Caco-2 (cell line): ENCODE data around the gene ZSCAN1. TPM values are rescaled to one million over a fixed set of nuclear protein-coding genes. Genes with fewer than 3 reads are reported as not detected.

Experiments used
- BruUV-seq: library from RNA; stranded (reverse); fragments of 400-500 nt; replicated peaks from 2 replicates; lab custom pipeline; 2021; lab: Mats Ljungman, UMichigan
- CTCF ChIA-PET: fragments of 300-600 bp; sonication (Branson Sonifier 250); formaldehyde crosslinking; loops from one replicate; lab custom pipeline; 2022; ENCODE audit warnings: antibody characterized with exemption; lab: Charles Lee
- POLR2A ChIA-PET: fragments of 300-600 bp; sonication (Branson Sonifier 250); formaldehyde crosslinking; loops from one replicate; lab custom pipeline; 2022; ENCODE audit warnings: antibody characterized with exemption; lab: Charles Lee
- DNase-seq, 2 experiments: peaks; one replicate each; pipeline versions ENCODE4 v3.0.0 to v3.0.0-alpha.2; 2020 to 2022
- H3K27me3 ChIP-seq: replicated peaks from 2 replicates; pipeline ENCODE4 v1.6.0; 2011; ENCODE audit warnings: low read length; ENCODE audit not compliant: control insufficient read depth, insufficient read depth
- H3K36me3 ChIP-seq: 2 replicates; pipeline ENCODE4 v1.5.1; 2011; ENCODE audit warnings: low read length; ENCODE audit not compliant: control insufficient read depth, insufficient read depth
- H3K4me1 ChIP-seq: fragments of 250-450 bp; sonication (Bioruptor Pico); 2 replicates; pipeline ENCODE4 v1.5.1; 2020; ENCODE audit warnings: mild to moderate bottlenecking
- H3K4me3 ChIP-seq: 2 replicates; pipeline ENCODE4 v1.5.1; 2011; ENCODE audit warnings: low read depth, mild to moderate bottlenecking, control low read depth, low read length
- H3K9me3 ChIP-seq: fragments of 250-450 bp; sonication (Bioruptor Pico); 2 replicates; pipeline ENCODE4 v1.5.1; 2020; ENCODE audit warnings: mild to moderate bottlenecking, moderate library complexity
- H3K27ac Mint-ChIP-seq: one replicate; pipeline ENCODE4 v1.8.0; 2022; ENCODE audit warnings: mixed read lengths; ENCODE audit not compliant: unreplicated experiment
- H3K27me3 Mint-ChIP-seq: one replicate; pipeline ENCODE4 v1.8.0; 2022; ENCODE audit warnings: mixed read lengths; ENCODE audit not compliant: insufficient read depth, unreplicated experiment
- H3K36me3 Mint-ChIP-seq: one replicate; pipeline ENCODE4 v1.8.0; 2022; ENCODE audit warnings: mild to moderate bottlenecking, mixed read lengths; ENCODE audit not compliant: insufficient read depth, unreplicated experiment
- H3K4me1 Mint-ChIP-seq: one replicate; pipeline ENCODE4 v1.8.0; 2022; ENCODE audit warnings: low read depth, mixed read lengths; ENCODE audit not compliant: unreplicated experiment
- H3K4me3 Mint-ChIP-seq: one replicate; pipeline ENCODE4 v1.8.0; 2022; ENCODE audit warnings: mild to moderate bottlenecking, moderate library complexity, mixed read lengths; ENCODE audit not compliant: unreplicated experiment
- H3K9me3 Mint-ChIP-seq: one replicate; pipeline ENCODE4 v1.8.0; 2022; ENCODE audit warnings: mixed read lengths; ENCODE audit not compliant: unreplicated experiment
- CTCF ChIP-seq, 2 experiments: fragments of 200-600 bp in 1 of 2; IDR thresholded peaks; 1 replicate in 1 of 2; 2 replicates in 1 of 2; pipeline versions ENCODE4 v1.5.1 to v1.8.0; 2011 to 2022; ENCODE audit warnings: antibody characterized with exemption in 1 of 2, control low read depth in 1 of 2, inconsistent platforms in 1 of 2, low read depth in 1 of 2, low read length in 1 of 2, mild to moderate bottlenecking in 1 of 2, moderate library complexity in 1 of 2; ENCODE audit not compliant: insufficient read depth in 1 of 2, severe bottlenecking in 1 of 2, unreplicated experiment in 1 of 2
- intact Hi-C: fragments of 100-400 bp; cut with micrococcal nuclease; formaldehyde crosslinking; loops from one replicate; pipeline ENCODE4 v1.10.0; 2022; ENCODE audit not compliant: unreplicated experiment
- total RNA-seq: library from RNA; stranded (reverse); gene quantifications from 2 replicates; pipeline ENCODE4 v1.2.3, GENCODE V29; 2022

ZSCAN1 gene
- total RNA-seq, 1 experiment from 2014 or later, result not detected

- no peak within 1 kb of the TSS for H3K4me3 ChIP-seq
- no peak for TF ChIP-seq CTCF (IDR thresholded peaks at IDR 0.05; ENCODE audit: insufficient read depth in 1 of 2, low read depth in 1 of 2, low read length in 1 of 2, severe bottlenecking in 1 of 2, unreplicated experiment in 1 of 2)
- ChIA-PET CTCF (no interaction called here), POLR2A (no interaction called here)
- BruUV-seq, result no TSS peak
- H3K9me3 ChIP-seq, result peaks cover 25% of the 10 kb centered on the region
- intact Hi-C loops, result no loop called here
- H3K36me3 ChIP-seq, result no peaks in the 10 kb centered on the region
- H3K4me1 ChIP-seq, result no peaks in the 10 kb centered on the region
- Mint-ChIP-seq H3K36me3 (no peaks in the 10 kb centered on the region), H3K9me3 (peaks cover 21% of the 10 kb centered on the region), H3K27me3 (no peaks in the 10 kb centered on the region), H3K4me1 (no peaks in the 10 kb centered on the region), H3K27ac (no peak within 1 kb of the TSS), H3K4me3 (no peak within 1 kb of the TSS)
- DNase-seq, result no peak
- H3K27me3 ChIP-seq, result no peaks in the 10 kb centered on the region
Measured at GRCh38 chr19:58059003-58059670, 25.3 kb downstream of the ZSCAN1 start, which contains the start of gene ZNF135. Gene ZNF135 (plus strand): TSS chr19:58059282. CDS start chr19:58060003, 721 bp downstream.

GRCh38 chr19:58059671-58060078 lies 25.9 kb downstream of the ZSCAN1 start:
- BruUV-seq, result no TSS peak
- H3K27ac Mint-ChIP-seq, result no peak overlapping the region
- no peaks in the 10 kb centered on the region for H3K27me3 ChIP-seq
- H3K27me3 Mint-ChIP-seq, result no peaks in the 10 kb centered on the region
- no peak overlapping the region for H3K4me3 ChIP-seq
- H3K4me1 Mint-ChIP-seq, result no peaks in the 10 kb centered on the region
- intact Hi-C loops, result no loop called here
- H3K9me3 Mint-ChIP-seq, result peaks cover 23% of the 10 kb centered on the region
- no peak for DNase-seq
- ChIA-PET POLR2A (no interaction called here), CTCF (no interaction called here)
- H3K4me3 Mint-ChIP-seq, result no peak overlapping the region
- H3K9me3 ChIP-seq, result peaks cover 25% of the 10 kb centered on the region
- TF ChIP-seq CTCF (IDR thresholded peaks at IDR 0.05; ENCODE audit: insufficient read depth in 1 of 2, low read depth in 1 of 2, low read length in 1 of 2, severe bottlenecking in 1 of 2, unreplicated experiment in 1 of 2), result no peak
- H3K36me3 ChIP-seq, result no peaks in the 10 kb centered on the region
- no peaks in the 10 kb centered on the region for H3K36me3 Mint-ChIP-seq
- H3K4me1 ChIP-seq, result no peaks in the 10 kb centered on the region

- ChIA-PET POLR2A (no interaction called here), CTCF (no interaction called here)
- H3K4me1 Mint-ChIP-seq, result no peaks in the 10 kb centered on the region
- Histone ChIP-seq H3K27me3 (no peaks in the 10 kb centered on the region), H3K4me1 (no peaks in the 10 kb centered on the region), H3K4me3 (no peak overlapping the region), H3K9me3 (peaks cover 25% of the 10 kb centered on the region), H3K36me3 (no peaks in the 10 kb centered on the region)
- peaks cover 23% of the 10 kb centered on the region for H3K9me3 Mint-ChIP-seq
- no peak for DNase-seq
- BruUV-seq, result no TSS peak
- TF ChIP-seq CTCF (IDR thresholded peaks at IDR 0.05; ENCODE audit: insufficient read depth in 1 of 2, low read depth in 1 of 2, low read length in 1 of 2, severe bottlenecking in 1 of 2, unreplicated experiment in 1 of 2), result no peak
- H3K36me3 Mint-ChIP-seq, result no peaks in the 10 kb centered on the region
- intact Hi-C loops, result no loop called here
- H3K27ac Mint-ChIP-seq, result no peak overlapping the region
- no peak overlapping the region for H3K4me3 Mint-ChIP-seq
- no peaks in the 10 kb centered on the region for H3K27me3 Mint-ChIP-seq
Measured at GRCh38 chr19:58060231-58060630, 26.4 kb downstream of the ZSCAN1 start.
